Loucy (cell line): ENCODE results near the gene PIP5K1C.

Source experiments
- CTCF ChIP-seq: fragments of 200-600 bp; sonication (generic); conservative IDR thresholded peaks from 2 replicates; pipeline ENCODE4 v1.5.1; 2014; ENCODE audit warnings: mild to moderate bottlenecking, antibody characterized with exemption, low read length
- EZH2phosphoT487 ChIP-seq: fragments of 200-600 bp; IDR thresholded peaks from 2 replicates; pipeline ENCODE4 v1.6.1; 2018; ENCODE audit warnings: antibody characterized with exemption, mild to moderate bottlenecking, moderate library complexity, borderline replicate concordance

- TF ChIP-seq CTCF, result no peak
- no peak for TF ChIP-seq EZH2phosphoT487
Observed at GRCh38 chr19:3660493-3661219, 39.6 kb downstream of the PIP5K1C start.
